Ovary (tissue), 9 donors: ENCODE results near the gene CDKAL1. TPM values are rescaled to one million over a fixed set of nuclear protein-coding genes. Genes with fewer than 3 reads are reported as not detected.

Source experiments
- DNase-seq, 5 donors: peaks; one replicate each; pipeline ENCODE4 v3.0.0-alpha.2; 2019 to 2020
- H3K27ac ChIP-seq, 2 donors: fragments of 200-600 bp; one replicate each; pipeline versions ENCODE4 v1.5.1 to v1.8.0; 2019 to 2022
- H3K27me3 ChIP-seq: fragments of 200-600 bp; one replicate; pipeline ENCODE4 v1.8.0; 2022
- H3K36me3 ChIP-seq: fragments of 200-600 bp; sonication (generic); one replicate; pipeline ENCODE4 v1.5.1; 2019
- H3K4me1 ChIP-seq: one replicate; pipeline ENCODE4 v1.8.1; 2013; ENCODE audit warnings: mild to moderate bottlenecking, moderate library complexity; ENCODE audit not compliant: insufficient read depth
- H3K4me3 ChIP-seq: fragments of 200-600 bp; sonication (generic); one replicate; pipeline ENCODE4 v1.5.1; 2017
- H3K9me3 ChIP-seq, 2 donors: fragments of 200-600 bp in 1 of 2; sonication (generic) in 1 of 2; one replicate each; pipeline versions ENCODE4 v1.5.1 to v1.8.1; 2013 to 2019; ENCODE audit warnings: mild to moderate bottlenecking in 1 of 2, moderate library complexity in 1 of 2
- CTCF ChIP-seq, 3 donors: fragments of 450-650 bp in 2 of 3; fragments of 200-600 bp in 1 of 3; IDR thresholded peaks; one replicate each; pipeline versions ENCODE4 v1.5.1 to v1.8.0; 2016 to 2022; ENCODE audit warnings: antibody characterized with exemption in 3 of 3, mild to moderate bottlenecking in 1 of 3
- EP300 ChIP-seq: sonication (generic); formaldehyde crosslinking; IDR thresholded peaks from one replicate; pipeline ENCODE4 v1.6.1; 2017; ENCODE audit warnings: antibody characterized with exemption
- POLR2A ChIP-seq: fragments of 450-650 bp; IDR thresholded peaks from one replicate; pipeline ENCODE4 v1.6.1; 2017; ENCODE audit warnings: antibody characterized with exemption, mild to moderate bottlenecking, moderate library complexity
- WGBS, 3 donors: extraction: QIAGEN DNeasy Blood & Tissue Kit in 1 of 3; methylation state at CpG; one replicate each; pipeline versions ENCODE4 v1.1.5 to v1.1.7; 2013 to 2017; 5-methylcytosine and 5-hydroxymethylcytosine counted together
- intact Hi-C, 4 donors: fragments of 100-400 bp; cut with DNase I; formaldehyde crosslinking; loops; one replicate each; pipeline versions ENCODE4 v1.11.0 to v1.15.1; 2022 to 2023
- polyA plus RNA-seq, 2 donors: library from polyadenylated mRNA; stranded (reverse); fragments of 200-250 nt in 1 of 2; fragments of 350-450 nt in 1 of 2; fragmentation: Illumina TruSeq in 1 of 2; extraction: RNeasy Lipid Tissue Mini Kit (QIAGEN cat#74804) in 1 of 2; gene quantifications; one replicate each; pipeline ENCODE4 v1.2.3, GENCODE V29; 2013 to 2014
- total RNA-seq, 7 donors: library from RNA; depleted of rRNA in 2 of 7; stranded (reverse); fragments of >200 nt in 2 of 7; fragmentation: NEBNext Ultra II Directional in 3 of 7; extraction: Animal tissue kit (Norgen Biotek cat#: 25700) in 3 of 7; gene quantifications; one replicate each; pipeline versions ENCODE4 v1.1.0 to v1.2.4, GENCODE V29; 2016 to 2023
- donor health status: DM: no; HTN: no; CAD: no; lungs with moderate emphysema.
- donor health status: DM: no; HTN: no; CAD: no.
- donor health status: Bipolar disorder and iron deficiency.
- donor health status: DM: yes; HTN: yes; CAD: no.
- donor health status: DM: no; HTN: no; CAD: no.
- donor health status: DM: yes; HTN: yes; CAD: no.

Gene CDKAL1
- total and polyA plus RNA-seq, 9 donors: 6.8 to 21.3 (median 18.9) TPM

GRCh38 chr6:21151530-21151929 lies 617.3 kb downstream of the CDKAL1 start:
- H3K36me3 ChIP-seq: no peaks in the 10 kb centered on the region
- peaks cover 9% of the 10 kb centered on the region for H3K4me1 ChIP-seq
- no peak for TF ChIP-seq EP300
- TF ChIP-seq CTCF (IDR thresholded peaks at IDR 0.05): no peak
- TF ChIP-seq POLR2A: no peak
- WGBS, 3 donors: 14 to 25% (median 15%) methylated on average over 5 of the region's 5 CpGs
- no peaks in the 10 kb centered on the region for H3K9me3 ChIP-seq
- DNase-seq: no peak
- H3K4me3 ChIP-seq: no peak overlapping the region
- intact Hi-C loops: no loop called here
- H3K27ac ChIP-seq: peak overlapping the region in 1 of 2 donors; percentile 62
- H3K27me3 ChIP-seq: no peaks in the 10 kb centered on the region

- intact Hi-C loops: no loop called here
- H3K4me3 ChIP-seq: no peak overlapping the region
- 74 to 86% (median 83%) methylated on average over 4 of the region's 4 CpGs for WGBS, 3 donors
These were observed 623.1 kb downstream of the CDKAL1 start for GRCh38 chr6:21157186-21157929.

GRCh38 chr6:21158149-21158548 lies 623.9 kb downstream of the CDKAL1 start:
- TF ChIP-seq CTCF (IDR thresholded peaks at IDR 0.05): no peak
- no peak for TF ChIP-seq EP300
- TF ChIP-seq POLR2A: no peak

More at GRCh38 chr6:21157186-21157929, 623.1 kb downstream of the CDKAL1 start:
- H3K27ac ChIP-seq: no peak overlapping the region
- TF ChIP-seq CTCF (IDR thresholded peaks at IDR 0.05): no peak
- no peak for TF ChIP-seq POLR2A
- TF ChIP-seq EP300: no peak
- H3K36me3 ChIP-seq: no peaks in the 10 kb centered on the region
- H3K4me1 ChIP-seq: peaks cover 3% of the 10 kb centered on the region
- DNase-seq: no peak
- H3K27me3 ChIP-seq: no peaks in the 10 kb centered on the region
- no peaks in the 10 kb centered on the region for H3K9me3 ChIP-seq

GRCh38 chr6:21158873-21159272 lies 624.6 kb downstream of the CDKAL1 start:
- Histone ChIP-seq H3K27ac (no peak overlapping the region), H3K27me3 (no peaks in the 10 kb centered on the region), H3K4me3 (no peak overlapping the region), H3K4me1 (peaks cover 3% of the 10 kb centered on the region), H3K36me3 (no peaks in the 10 kb centered on the region), H3K9me3 (no peaks in the 10 kb centered on the region)
- no peak for DNase-seq
- intact Hi-C loops: no loop called here
- TF ChIP-seq EP300: no peak
- no peak for TF ChIP-seq POLR2A
- no peak for TF ChIP-seq CTCF (IDR thresholded peaks at IDR 0.05)
- WGBS, 3 donors: 24 to 38% (median 25%) methylated on average over 1 of the region's 1 CpG

More at GRCh38 chr6:21158149-21158548, 623.9 kb downstream of the CDKAL1 start:
- 57 to 79% (median 72%) methylated on average over 1 of the region's 1 CpG for WGBS, 3 donors
- DNase-seq: no peak
- H3K9me3 ChIP-seq: no peaks in the 10 kb centered on the region
- no peak overlapping the region for H3K4me3 ChIP-seq
- intact Hi-C loops: no loop called here
- no peak overlapping the region for H3K27ac ChIP-seq
- peaks cover 3% of the 10 kb centered on the region for H3K4me1 ChIP-seq
- H3K36me3 ChIP-seq: no peaks in the 10 kb centered on the region
- H3K27me3 ChIP-seq: no peaks in the 10 kb centered on the region
